Brain microvascular endothelial cell (primary cell): ENCODE data around the gene OSBP.
"Not testable (repeated sequence)": the region's sequence is repeated elsewhere in the genome, so short reads cannot be mapped to it uniquely, and the experiment has no call there.

ENCODE experiments used
- DNase-seq: peaks from one replicate; pipeline ENCODE4 v3.0.0-alpha.2; 2020
- H3K27ac ChIP-seq: fragments of 250-450 bp; sonication (Bioruptor Pico); 2 replicates; pipeline ENCODE4 v1.5.1; 2020; ENCODE audit warnings: mild to moderate bottlenecking, moderate library complexity
- H3K27me3 ChIP-seq: fragments of 250-450 bp; sonication (Bioruptor Pico); replicated peaks from 2 replicates; pipeline ENCODE4 v1.5.1; 2020; ENCODE audit warnings: mild to moderate bottlenecking
- H3K36me3 ChIP-seq: fragments of 250-450 bp; sonication (Bioruptor Pico); replicated peaks from 2 replicates; pipeline ENCODE4 v1.5.1; 2020; ENCODE audit warnings: mild to moderate bottlenecking
- H3K4me3 ChIP-seq: 2 replicates; pipeline ENCODE4 v1.5.1; 2011; ENCODE audit warnings: low read depth, mild to moderate bottlenecking, control low read depth, low read length, moderate library complexity
- CTCF ChIP-seq: IDR thresholded peaks from 2 replicates; pipeline ENCODE4 v1.5.1; 2011; ENCODE audit warnings: low read depth, mild to moderate bottlenecking, moderate library complexity, low read length, control low read depth, inconsistent platforms; ENCODE audit errors: missing control alignments
- in situ Hi-C: cut with HindIII; loops from 2 replicates; pipeline ENCODE4 v1.10.0; 2017; ENCODE audit warnings: low sequenced_read_pairs, low pct_ligation_motif_present

Gene OSBP

DNA sequence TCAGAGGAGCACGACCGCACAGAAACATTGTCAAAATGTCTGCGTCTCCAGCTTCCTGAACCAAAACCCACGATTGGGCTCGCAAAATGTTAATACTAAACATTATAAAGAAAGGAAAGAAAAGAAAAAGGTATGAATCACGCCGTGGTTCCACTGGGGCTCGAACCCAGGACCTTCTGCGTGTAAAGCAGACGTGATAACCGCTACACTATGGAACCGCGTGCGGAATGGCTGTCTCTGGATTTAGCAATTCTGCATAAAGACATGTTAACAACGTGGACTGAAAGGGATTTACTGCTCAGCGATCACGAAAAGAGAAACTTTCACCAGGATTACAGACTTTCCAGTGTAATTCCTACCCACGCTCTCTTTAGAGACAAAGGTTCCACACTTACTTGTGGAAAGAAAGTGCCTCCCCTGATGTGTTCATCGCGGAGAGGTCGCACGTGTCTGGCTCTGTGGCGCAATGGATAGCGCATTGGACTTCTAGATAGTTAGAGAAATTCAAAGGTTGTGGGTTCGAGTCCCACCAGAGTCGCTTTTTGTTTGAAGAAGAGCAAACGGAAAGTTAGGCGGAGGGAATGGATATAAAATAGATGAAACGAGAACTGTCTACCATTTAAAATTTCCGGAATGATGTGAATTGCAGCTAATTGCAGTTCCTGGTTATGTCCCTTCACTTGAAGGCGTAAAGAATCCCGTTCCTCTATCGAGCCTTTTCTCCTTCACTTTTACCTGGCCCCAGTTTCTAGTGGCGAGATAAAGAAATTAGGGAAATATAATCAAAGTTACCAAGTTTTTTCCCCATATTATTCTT is 64.5 kb downstream of the OSBP start:
- peak; percentile 94 for DNase-seq
- TF ChIP-seq CTCF = no peak
- no peaks in the 10 kb centered on the region for H3K27me3 ChIP-seq
- H3K36me3 ChIP-seq = no peaks in the 10 kb centered on the region
- H3K4me3 ChIP-seq = peak overlapping the region; percentile 67
- in situ Hi-C loops = no loop called here
- H3K27ac ChIP-seq = peak overlapping the region; percentile 83

DNA sequence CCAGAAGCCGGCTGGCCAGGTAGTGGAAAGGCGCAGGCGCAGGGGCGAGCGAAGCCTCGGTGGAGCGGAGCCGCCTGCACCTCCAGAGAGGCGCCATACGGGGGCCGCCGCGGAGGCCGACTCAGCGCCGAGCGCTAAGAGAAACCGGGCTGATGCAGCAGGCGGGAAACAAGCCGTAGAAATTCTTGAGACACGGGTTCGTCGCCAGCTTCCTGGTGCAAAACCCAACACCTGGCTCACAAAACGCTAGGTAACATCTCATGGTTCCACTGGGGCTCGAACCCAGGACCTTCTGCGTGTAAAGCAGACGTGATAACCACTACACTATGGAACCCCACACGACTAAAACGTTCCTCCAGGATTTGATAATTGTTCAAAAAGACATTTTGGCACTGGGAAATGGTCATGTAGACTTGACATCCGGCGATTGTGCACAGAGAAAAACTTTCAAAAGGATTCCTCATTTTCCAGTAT is 65.2 kb downstream of the OSBP start:
- Histone ChIP-seq H3K27ac (peak overlapping the region; percentile 83), H3K4me3 (peak overlapping the region; percentile 67), H3K27me3 (no peaks in the 10 kb centered on the region), H3K36me3 (no peaks in the 10 kb centered on the region)
- in situ Hi-C loops = no loop called here
- TF ChIP-seq CTCF = peak; percentile 59
- DNase-seq = peak; percentile 97

- TF ChIP-seq CTCF = no peak
- no peak for DNase-seq
- H3K27ac ChIP-seq = no peak overlapping the region
Observed at GRCh38 chr11:59548309-59548656, 67.3 kb downstream of the OSBP start.

GRCh38 chr11:59547605-59548308 is 67.8 kb downstream of the OSBP start:
- in situ Hi-C loops, DNase-seq, H3K4me3 ChIP-seq, H3K36me3 ChIP-seq, H3K27ac ChIP-seq, H3K27me3 ChIP-seq: not testable (repeated sequence)

More at GRCh38 chr11:59548309-59548656, 67.3 kb downstream of the OSBP start:
- in situ Hi-C loops = no loop called here
- Histone ChIP-seq H3K4me3 (no peak overlapping the region), H3K27me3 (no peaks in the 10 kb centered on the region), H3K36me3 (no peaks in the 10 kb centered on the region)

- Histone ChIP-seq H3K27me3 (no peaks in the 10 kb centered on the region), H3K4me3 (no peak overlapping the region), H3K27ac (peak overlapping the region; percentile 85), H3K36me3 (no peaks in the 10 kb centered on the region)
- DNase-seq = peak; percentile 92
- in situ Hi-C loops = no loop called here
- TF ChIP-seq CTCF = no peak
Observed at GRCh38 chr11:59545179-59546020, 70.2 kb downstream of the OSBP start.

- Histone ChIP-seq H3K36me3 (no peaks in the 10 kb centered on the region), H3K4me3 (no peak overlapping the region), H3K27ac (peak overlapping the region; percentile 85), H3K27me3 (no peaks in the 10 kb centered on the region)
- no peak for DNase-seq
- no peak for TF ChIP-seq CTCF
- in situ Hi-C loops = no loop called here
Observed at GRCh38 chr11:59544869-59545178, 70.8 kb downstream of the OSBP start.

- H3K36me3 ChIP-seq, in situ Hi-C loops, H3K4me3 ChIP-seq, H3K27ac ChIP-seq, DNase-seq, H3K27me3 ChIP-seq: not testable (repeated sequence)
Observed at GRCh38 chr11:59543713-59544112, 71.9 kb downstream of the OSBP start.
